ENCODE results near the gene ATP6V0A1. TPM values are rescaled to one million over a fixed set of nuclear protein-coding genes. Genes with fewer than 3 reads are reported as not detected.

The ATP6V0A1 gene
- total RNA-seq, 1 donor = 40.0 TPM

- peak overlapping the region; percentile 57 for H3K4me3 ChIP-seq (ENCODE audit: low read depth, low read length)
- DNase-seq (ENCODE audit: low read depth) = no peak
- no peak for TF ChIP-seq CTCF (IDR thresholded peaks at IDR 0.05; ENCODE audit: insufficient read depth, low read length)
Measured at GRCh38 chr17:42423766-42424165, 34.9 kb upstream of the ATP6V0A1 start.

- no peak for DNase-seq (ENCODE audit: low read depth)
- TF ChIP-seq CTCF (IDR thresholded peaks at IDR 0.05; ENCODE audit: insufficient read depth, low read length) = no peak
- no peak overlapping the region for H3K4me3 ChIP-seq (ENCODE audit: low read depth, low read length)
Measured at GRCh38 chr17:42424991-42425610, 33.6 kb upstream of the ATP6V0A1 start.

GRCh38 chr17:42428141-42428944 lies 30.3 kb upstream of the ATP6V0A1 start:
- no peak overlapping the region for H3K4me3 ChIP-seq (ENCODE audit: low read depth, low read length)
- peak; percentile 89 for TF ChIP-seq CTCF (IDR thresholded peaks at IDR 0.05; ENCODE audit: insufficient read depth, low read length)
- DNase-seq (ENCODE audit: low read depth) = peak; percentile 98

- DNase-seq (ENCODE audit: low read depth) = no peak
- no peak overlapping the region for H3K4me3 ChIP-seq (ENCODE audit: low read depth, low read length)
- no peak for TF ChIP-seq CTCF (IDR thresholded peaks at IDR 0.05; ENCODE audit: insufficient read depth, low read length)
Measured at GRCh38 chr17:42429726-42430447, 28.8 kb upstream of the ATP6V0A1 start.

GRCh38 chr17:42431758-42432161 lies 26.9 kb upstream of the ATP6V0A1 start:
- no peak for TF ChIP-seq CTCF (IDR thresholded peaks at IDR 0.05; ENCODE audit: insufficient read depth, low read length)
- peak; percentile 34 for DNase-seq (ENCODE audit: low read depth)
- H3K4me3 ChIP-seq (ENCODE audit: low read depth, low read length) = no peak overlapping the region

GRCh38 chr17:42436391-42436790 lies 22.3 kb upstream of the ATP6V0A1 start:
- no peak overlapping the region for H3K4me3 ChIP-seq (ENCODE audit: low read depth, low read length)
- peak; percentile 99 for DNase-seq (ENCODE audit: low read depth)
- TF ChIP-seq CTCF (IDR thresholded peaks at IDR 0.05; ENCODE audit: insufficient read depth, low read length) = no peak

Measured in fibroblast of the aortic adventitia (primary cell).